Measurements from ENCODE around the gene CNTNAP2.
"Not testable (repeated sequence)": the region's sequence is repeated elsewhere in the genome, so short reads cannot be mapped to it uniquely, and the experiment has no call there.

Gene CNTNAP2

DNA sequence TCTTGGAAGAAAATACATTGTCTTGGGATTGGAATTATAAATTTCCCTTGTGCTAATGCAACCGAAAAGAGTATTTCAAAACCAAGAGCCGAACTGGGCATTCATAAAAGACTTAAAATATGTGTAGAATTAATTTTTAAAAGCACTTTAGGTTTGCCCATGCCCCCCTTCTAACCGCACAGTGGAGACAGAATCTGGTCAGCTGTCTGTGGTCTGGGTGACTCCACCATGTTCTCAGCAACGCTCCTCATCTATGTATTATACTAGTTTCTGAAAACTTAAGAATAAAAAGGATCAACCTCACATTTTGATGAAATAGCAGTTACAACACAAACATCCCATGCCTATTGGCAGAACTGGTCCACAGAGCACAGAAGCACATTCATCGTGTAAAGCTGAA is 2281.4 kb downstream of the CNTNAP2 start:
- no peak for DNase-seq (ENCODE audit: low read depth in 4 of 4, low spot score in 1 of 4)

DNA sequence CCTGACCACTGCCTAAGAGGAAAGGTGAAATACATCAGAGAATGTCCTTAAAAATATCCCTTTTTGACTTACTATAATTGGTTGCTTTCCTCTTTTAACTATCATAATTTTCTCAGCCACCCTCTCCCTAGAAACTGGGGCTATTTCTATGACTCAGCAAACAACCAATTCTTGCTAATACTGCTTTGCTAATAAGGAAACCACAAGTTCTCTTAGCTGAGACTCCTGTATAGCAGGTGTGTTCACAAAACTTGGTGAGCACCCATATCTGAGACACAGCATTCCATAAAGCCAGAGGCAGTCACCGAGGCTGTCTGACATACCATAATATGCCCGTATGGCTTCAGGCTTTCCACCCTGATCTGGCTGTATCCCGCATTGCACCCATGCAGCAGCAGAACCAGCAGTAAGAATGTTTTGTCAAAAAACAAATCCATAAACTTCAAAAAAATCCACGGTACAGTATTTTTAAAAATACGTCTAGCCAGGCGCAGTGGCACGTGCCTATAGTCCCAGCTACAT is 2282.3 kb downstream of the CNTNAP2 start:
- no peak for DNase-seq (ENCODE audit: low read depth in 4 of 4, low spot score in 1 of 4)

DNA sequence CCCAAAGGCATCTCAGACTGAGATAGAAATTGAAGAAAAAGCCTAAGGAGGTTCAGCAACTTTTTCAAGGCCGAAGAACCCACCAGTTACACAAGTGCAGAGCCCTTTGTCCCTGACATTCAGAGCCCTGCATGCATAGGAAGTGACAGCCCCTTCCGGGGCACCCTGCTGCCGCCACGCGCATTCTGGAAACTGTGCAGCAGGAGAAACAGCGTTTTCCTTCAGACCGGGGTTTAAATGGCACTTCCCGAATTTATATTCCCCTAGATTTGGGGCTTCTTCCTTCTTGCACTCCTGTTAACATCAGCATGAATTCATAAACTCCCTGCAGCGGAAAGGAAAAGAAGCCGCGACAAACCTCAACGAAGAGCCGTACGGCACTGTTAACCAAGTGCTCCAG is 2283.5 kb downstream of the CNTNAP2 start:
- DNase-seq (ENCODE audit: low read depth in 4 of 4, low spot score in 1 of 4): no peak

DNA sequence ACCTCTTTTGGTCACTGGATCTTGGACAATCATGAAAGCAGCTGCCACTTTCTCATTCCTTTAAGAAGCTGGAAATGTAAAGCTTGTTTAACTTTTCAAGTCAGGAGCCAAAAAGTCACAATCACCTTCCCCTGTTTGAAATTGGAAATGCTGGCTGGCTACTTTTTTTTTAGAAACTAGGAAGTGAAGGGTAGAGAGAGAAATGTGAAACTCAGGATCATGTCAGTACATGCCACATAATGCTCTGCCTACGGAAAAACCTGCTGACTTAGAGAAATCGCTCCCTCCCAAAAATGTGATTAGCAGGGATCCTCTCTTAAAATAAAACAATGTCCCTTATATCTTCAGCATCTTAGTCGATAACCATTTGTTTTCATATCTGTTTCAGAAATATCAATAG is 2285.6 kb downstream of the CNTNAP2 start:
- no peak for DNase-seq (ENCODE audit: low read depth in 4 of 4, low spot score in 1 of 4)

DNA sequence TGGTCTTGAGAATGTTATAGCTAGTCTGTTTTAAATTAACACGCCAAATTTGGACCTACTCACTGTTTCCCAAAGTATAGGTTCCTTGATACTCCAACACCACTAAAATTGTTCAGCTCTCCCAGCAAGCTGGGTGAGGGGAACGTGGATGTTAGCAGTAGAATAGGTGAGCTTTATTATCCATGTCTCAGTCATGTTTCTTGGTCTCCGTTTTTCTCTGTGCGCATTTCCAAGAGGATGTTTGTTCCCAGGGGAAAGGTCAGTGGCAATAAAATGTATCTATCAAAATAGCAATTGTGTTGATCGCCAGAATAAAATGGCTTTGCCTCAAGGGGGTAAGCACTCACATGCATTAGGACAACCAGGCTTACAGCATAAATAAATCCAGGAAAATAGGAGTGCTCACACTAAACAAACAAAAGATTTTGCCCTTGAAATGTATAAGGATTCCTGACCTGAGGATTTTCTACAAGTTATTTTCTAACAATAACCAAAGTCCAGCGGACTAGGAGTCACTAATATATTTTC is 2286.9 kb downstream of the CNTNAP2 start:
- DNase-seq (ENCODE audit: low read depth in 4 of 4, low spot score in 1 of 4): no peak

DNA sequence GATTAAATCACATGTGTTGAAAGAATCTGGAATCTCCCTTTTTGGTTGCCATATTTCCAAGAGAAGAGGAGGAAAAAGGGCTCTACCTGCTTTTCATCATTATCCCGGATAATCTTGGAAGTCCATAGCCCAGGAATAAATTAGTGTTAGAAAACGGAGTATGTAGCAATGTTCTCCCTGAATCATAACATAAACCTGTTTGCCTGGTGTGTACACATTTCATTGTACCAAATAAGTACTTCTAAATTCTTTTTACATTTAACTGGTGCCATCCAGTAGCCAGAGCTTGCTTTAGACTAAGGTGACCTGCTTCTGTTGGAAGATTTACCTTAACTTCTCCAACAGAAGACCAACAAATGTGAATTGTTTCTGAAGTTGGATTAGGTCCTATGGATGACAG is 2291.7 kb downstream of the CNTNAP2 start:
- DNase-seq (ENCODE audit: low read depth in 4 of 4, low spot score in 1 of 4): no peak

DNA sequence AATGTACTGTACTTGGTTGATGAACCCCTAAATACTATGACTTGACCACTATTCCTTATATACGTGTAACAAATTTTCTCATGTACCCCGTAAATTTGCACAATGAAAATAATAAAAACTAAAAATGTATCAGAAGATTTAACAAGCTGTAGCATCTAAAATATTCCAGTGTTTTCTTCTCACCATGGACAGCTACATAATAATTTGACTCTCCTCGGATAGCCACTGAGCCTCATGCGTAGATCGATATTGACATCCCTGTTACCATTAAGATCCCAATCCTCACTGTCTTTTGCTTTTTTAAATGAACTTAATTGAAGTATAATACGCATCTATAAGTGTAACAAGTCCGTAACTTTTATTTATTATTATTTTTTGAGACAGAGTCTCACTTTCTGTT is 2294.3 kb downstream of the CNTNAP2 start:
- DNase-seq (ENCODE audit: low read depth in 4 of 4, low spot score in 1 of 4): no peak

DNA sequence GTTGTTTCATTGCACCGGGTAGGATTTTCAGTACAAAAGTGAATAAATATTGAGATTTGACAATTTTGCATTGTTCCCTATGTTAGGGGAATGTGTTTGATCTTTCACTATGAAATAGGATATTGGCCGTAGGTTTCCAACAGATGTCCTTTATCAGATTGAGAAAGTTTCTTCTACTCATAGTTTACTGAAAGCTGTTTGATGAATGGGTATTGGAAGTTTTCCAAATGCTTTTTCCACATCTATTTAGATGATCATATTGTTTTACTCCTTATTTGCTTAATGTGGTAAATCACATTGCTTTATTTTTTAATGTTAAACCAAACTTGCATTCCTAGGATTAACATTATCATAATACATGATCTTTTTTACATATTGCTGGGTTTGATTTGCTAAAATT is 2296.1 kb downstream of the CNTNAP2 start:
- DNase-seq (ENCODE audit: low read depth in 4 of 4, low spot score in 1 of 4): no peak

DNA sequence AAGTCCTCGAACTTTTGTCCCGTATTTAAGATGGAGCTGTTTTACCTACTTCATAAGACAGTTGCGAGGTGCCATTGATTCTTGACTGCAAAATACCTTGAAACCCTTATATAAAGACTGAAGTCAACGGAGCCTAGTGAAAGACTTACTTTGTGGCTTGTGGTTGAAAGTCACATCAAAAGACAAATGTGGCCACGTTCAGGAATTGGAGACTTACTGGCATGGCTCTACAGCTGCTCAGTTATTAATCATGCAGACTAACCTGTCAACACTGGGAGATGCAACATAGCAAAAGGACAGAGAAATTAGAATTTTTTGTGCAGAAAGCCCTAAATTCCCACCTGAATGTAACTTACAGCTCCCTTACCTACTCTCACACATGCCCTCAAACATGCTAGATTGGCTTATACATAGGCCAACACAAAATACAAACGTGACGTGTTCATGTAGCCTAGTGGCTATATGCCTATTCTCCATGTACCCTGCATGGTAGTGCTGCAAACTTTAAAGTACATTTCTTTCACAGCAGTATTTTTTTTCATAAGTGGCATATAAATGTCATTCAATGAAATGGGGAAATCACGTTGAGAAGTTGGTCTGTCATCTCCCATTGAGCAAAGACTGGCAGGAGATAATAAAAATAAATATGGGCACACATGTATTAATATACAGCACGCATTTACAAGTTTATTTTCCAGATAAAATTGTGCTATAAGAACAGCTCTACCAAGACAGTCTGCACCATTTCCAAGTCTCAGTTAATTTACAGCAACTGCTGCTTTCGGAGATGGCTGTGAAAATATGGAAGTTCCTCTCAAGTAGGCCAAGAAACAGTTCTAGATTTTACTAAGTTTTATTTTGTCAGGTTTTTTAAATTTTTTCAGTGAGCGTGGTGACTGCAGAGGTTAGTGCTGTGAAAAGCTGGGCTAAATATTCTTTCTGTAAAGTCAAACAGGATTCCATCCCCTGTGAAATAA is 2303.5 kb downstream of the CNTNAP2 start:
- no peak for DNase-seq (ENCODE audit: low read depth in 4 of 4, low spot score in 1 of 4)

DNA sequence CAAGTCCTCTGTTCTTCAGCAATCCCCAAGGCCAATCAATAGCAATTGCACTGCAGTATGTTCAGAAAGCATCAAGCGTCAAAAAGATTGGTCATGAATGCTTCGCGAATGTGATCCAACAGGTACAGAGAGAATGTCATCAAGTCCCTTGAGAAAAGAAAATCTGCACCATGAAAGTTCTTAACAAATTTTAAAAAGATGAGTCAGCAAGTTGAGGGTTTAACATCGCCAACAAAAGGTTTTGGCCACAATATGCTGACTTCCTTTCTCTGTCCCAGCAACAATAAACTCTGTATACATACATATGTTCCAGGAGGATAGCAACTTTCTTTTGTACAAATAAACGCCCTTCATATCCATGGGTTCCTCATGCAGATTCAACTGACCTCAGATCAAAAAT is 2305.4 kb downstream of the CNTNAP2 start:
- DNase-seq (ENCODE audit: low read depth in 4 of 4, low spot score in 1 of 4): no peak

DNA sequence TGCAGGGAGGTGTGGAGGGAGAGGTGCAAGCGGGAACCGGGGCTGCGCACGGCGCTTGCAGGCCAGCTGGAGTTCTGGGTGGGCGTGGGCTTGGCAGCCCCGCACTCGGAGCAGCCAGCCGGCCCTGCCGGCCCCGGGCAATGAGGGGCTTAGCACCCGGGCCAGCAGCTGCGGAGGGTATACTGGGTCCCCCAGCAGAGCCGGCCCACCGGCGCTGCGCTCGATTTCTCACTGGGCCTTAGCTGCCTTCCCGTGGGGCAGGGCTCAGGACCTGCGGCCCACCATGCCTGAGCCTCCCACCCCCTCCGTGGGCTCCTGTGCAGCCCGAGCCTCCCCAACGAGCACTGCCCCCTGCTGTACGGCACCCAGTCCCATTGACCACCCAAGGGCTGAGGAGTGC is 2309.8 kb downstream of the CNTNAP2 start:
- not testable (repeated sequence) for DNase-seq (ENCODE audit: low read depth in 4 of 4, low spot score in 1 of 4)

DNA sequence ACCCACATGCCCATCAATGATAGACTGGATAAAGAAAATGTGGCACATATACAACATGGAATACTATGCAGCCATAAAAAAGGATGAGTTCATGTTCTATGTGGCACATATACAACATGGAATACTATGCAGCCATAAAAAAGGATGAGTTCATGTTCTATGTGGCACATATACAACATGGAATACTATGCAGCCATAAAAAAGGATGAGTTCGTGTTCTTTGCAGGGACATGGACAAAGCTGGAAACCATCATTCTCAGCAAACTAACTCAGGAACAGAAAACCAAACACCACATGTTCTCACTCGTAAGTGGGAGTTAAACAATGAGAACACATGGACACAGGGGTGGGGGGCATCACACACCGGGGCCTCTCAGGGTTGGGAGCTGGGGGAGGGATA is 2314.1 kb downstream of the CNTNAP2 start:
- DNase-seq (ENCODE audit: low read depth in 4 of 4, low spot score in 1 of 4): not testable (repeated sequence)

DNA sequence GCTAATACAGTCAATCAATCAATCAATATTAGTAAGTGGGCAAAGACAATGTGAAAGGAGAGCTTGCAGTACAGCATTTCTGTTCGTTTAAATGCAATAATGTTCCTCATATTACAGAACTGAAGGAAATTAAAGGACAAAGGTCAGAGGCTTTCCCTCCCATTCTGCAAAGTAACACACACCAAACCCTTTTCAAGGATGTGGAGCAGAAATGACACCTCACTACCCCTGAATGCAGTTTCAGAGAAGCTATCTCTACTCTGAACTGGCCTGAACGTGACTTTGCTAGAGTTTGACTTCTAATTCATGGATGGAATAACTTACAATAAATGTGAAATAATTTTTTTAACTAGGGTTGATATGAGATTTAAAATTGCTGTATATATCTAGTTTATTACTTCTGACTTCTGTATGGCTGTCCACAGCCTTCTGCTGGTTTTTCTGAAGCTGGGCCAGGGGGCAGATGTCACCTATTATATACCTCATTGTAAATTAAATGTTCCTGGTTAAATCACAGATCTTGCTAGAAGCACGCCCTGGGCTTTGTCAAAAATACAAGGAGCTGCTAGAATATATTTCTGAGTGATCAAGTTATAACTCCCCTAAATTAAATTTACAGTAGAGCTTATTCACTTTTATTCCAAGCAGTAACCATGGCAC is 2317.1 kb downstream of the CNTNAP2 start:
- no peak for DNase-seq (ENCODE audit: low read depth in 4 of 4, low spot score in 1 of 4)

DNA sequence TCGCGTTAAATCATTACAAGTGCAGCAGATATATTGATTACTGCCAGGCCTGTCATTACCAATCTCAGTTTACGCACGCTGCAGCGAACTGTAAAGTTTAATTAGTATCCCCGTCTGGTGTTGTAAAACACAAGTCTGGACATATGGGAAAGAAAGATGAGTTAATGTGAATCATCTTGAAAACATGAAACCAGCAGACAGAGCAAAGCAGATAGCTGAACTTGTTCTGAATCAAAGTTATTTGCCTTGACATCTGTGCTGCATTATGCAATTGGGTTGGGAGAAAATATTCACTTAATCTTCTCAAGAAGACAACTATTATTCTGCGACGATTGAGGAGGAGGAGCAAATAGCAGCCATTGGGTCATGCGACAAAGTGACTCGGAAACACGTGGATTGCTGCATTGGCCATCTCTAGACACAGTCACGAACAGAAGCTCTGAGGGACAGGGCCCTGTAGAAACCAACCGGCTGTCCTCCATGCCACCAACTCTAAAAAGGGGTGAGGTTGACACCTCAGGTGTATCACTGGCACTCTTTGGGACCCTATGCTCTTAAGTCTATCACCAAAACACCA is 2317.7 kb downstream of the CNTNAP2 start:
- DNase-seq (ENCODE audit: low read depth in 4 of 4, low spot score in 1 of 4): no peak

DNA sequence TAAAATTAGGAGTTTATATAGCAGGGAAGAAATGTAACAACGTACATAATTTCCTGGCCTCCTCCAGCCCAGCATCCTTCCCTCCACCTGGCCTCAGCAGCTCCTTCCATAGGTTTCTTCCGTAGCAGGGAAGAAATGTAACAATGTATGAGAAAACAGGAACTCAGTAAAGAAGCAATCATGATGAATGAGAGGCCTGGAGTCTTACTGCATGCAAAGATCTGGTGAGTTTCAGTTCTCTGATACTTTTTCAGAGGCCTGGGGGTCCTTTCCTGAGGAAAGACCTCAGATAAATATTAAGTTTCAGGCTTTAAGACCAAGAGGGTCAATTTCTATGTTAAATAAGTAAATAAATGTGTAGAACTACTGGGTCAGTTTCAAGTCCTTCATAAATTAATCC is 2318.3 kb downstream of the CNTNAP2 start:
- no peak for DNase-seq (ENCODE audit: low read depth in 4 of 4, low spot score in 1 of 4)

DNA sequence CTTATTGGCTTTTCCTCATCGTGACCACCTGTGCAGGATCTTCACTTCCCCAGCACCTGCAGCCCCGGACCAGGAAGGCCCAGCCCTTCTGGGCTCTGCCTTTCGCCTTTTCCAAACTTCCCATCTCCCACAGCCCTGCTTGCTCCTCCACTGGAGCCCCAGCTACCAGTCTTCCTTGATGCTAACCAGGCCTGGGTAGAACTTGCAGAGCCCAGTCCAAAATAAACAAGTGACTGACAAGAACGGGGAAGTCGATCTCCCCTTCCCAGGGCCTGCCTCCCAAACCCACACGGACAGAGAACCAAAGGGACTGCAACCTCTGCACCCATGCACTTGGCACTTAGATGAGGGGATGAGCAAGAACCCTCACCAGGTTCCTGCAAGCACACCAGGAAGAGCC is 2319.1 kb downstream of the CNTNAP2 start:
- DNase-seq (ENCODE audit: low read depth in 4 of 4, low spot score in 1 of 4): no peak

DNA sequence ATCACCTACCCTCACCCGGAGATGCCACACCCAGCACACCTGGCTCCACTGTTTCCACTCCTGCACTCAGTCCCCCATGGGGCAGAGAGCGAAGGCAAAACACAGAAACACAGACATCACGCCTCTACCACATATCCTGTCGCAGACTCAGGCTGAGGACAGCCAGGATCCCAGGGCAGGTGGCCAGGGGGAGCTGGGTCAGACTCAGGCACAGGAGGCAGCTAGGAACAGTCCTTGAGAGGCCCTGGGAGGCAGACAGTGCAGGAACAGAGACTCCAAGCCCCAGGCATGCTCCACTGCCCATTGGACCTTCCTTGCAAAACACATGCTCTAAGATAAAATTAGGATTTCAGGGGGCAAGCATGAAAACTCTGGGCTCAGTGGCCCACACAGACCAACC is 2319.5 kb downstream of the CNTNAP2 start:
- DNase-seq (ENCODE audit: low read depth in 4 of 4, low spot score in 1 of 4): no peak

DNA sequence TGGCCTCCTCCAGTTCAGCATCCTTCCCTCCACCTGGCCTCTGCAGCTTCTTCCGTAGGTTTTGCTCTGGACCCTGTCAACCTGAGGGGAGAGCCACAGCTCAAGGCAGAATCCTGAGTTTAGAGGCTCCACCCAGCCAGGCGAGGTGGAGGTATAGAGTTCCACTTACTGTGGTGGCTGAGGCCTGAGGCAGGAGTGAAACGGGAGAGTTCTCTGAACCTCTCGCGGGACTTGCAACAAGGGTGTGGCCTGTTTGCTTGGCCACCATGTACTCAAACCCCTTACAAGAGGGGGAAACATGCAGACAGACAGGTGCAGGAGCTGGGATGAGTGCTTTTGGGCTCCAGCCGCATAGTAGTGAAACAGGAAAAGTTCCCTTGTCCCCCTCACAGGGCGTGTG is 2320.0 kb downstream of the CNTNAP2 start:
- no peak for DNase-seq (ENCODE audit: low read depth in 4 of 4, low spot score in 1 of 4)

DNA sequence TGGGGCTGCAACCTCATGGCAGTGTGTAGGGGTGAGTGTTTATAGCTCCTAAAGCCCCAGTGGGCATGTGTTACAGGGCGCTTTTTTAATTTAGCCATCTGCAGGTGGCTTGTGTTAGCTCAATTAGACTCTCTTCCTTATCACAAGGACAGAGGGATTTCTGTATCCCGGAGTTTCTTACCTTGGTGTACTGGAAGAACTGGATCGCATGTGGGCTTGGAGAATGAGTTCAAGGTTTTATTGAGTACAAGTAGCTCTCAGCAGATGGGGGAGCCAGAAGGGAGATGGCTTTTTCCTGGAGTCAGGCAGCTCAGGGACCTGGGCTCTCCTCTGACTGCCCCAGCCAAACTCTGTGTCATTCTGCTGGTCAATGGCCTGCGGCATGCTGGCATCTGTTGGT is 2320.4 kb downstream of the CNTNAP2 start:
- no peak for DNase-seq (ENCODE audit: low read depth in 4 of 4, low spot score in 1 of 4)

DNA sequence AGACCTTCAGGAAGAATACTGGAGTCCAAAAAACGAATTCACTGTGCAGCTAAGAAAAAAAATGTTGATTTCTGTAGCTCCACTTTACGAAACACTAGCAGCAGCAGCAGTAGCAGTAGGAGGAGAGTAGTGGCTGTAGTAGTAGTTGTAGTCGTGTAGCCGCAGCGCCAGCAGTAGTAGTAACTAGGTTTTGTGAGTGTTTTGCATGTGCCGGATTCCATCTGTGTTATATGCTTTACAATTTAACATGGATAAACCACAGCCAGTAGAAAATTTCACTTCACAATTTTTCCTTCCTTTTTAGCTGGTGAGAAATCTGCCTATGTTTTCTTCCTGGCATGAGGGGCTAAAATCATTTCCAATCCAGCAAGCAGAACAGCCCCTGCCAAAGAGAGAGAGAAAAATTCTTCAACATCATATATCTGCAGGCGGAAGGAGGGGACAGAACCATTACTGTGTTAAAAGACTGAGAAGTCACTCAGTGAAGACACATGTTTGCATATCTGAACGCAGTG is 2325.6 kb downstream of the CNTNAP2 start:
- no peak for DNase-seq (ENCODE audit: low read depth in 4 of 4, low spot score in 1 of 4)

DNA sequence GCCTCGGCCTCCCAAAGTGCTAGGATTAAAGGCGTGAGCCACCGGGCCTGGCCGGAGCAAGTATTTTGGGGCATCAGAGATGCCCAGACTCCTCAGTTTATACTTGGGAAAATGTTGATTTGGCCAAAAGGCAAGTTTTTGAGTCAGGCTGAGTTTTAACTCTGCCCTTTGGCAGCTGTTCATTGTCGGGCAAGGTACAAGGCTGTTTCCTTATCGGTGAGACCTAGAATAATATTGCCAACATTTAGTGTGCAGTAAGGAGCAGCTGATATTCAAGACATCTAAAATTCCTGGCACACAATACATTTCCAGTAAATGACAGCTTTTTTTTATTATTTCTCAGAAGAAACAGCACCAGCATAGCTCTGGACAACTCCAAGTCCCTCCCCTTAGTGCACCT is 2326.3 kb downstream of the CNTNAP2 start:
- no peak for DNase-seq (ENCODE audit: low read depth in 4 of 4, low spot score in 1 of 4)

Data from stimulated activated CD4-positive, alpha-beta T cell treated with anti-CD3 and anti-CD28 coated beads, Interleukin-1b, Interleukin-23, amount 100 ng/mL, for 24 hours (primary cell).